Common myeloid progenitor, CD34-positive (primary cell): ENCODE results near the gene TMEM131.
"Not testable (repeated sequence)": the region's sequence is repeated elsewhere in the genome, so short reads cannot be mapped to it uniquely, and the experiment has no call there.

Experiments used
- CTCF ChIA-PET: fragments of 350-600 bp; sonication (Branson Sonifier 250); formaldehyde crosslinking; loops from one replicate; lab custom pipeline; 2021; ENCODE audit warnings: antibody characterized with exemption; lab: Charles Lee
- POLR2A ChIA-PET: fragments of 350-600 bp; sonication (Branson Sonifier 250); formaldehyde crosslinking; loops from one replicate; lab custom pipeline; 2021; ENCODE audit warnings: antibody characterized with exemption; lab: Charles Lee
- DNase-seq, 3 donors: peaks; one replicate each; pipeline versions ENCODE4 v3.0.0 to v3.0.0-alpha.2; 2013
- H3K27ac ChIP-seq, 2 experiments: 1 replicate in 1 of 2; 2 replicates in 1 of 2; pipeline ENCODE4 v1.7.0; 2013; ENCODE audit warnings: inconsistent platforms in 2 of 2, low read length in 2 of 2, mild to moderate bottlenecking in 2 of 2, low read depth in 1 of 2, moderate library complexity in 1 of 2; ENCODE audit not compliant: severe bottlenecking in 2 of 2, insufficient read depth in 1 of 2, poor library complexity in 1 of 2
- H3K27me3 ChIP-seq, 5 experiments: replicated peaks in 2 of 5; 1 replicate in 3 of 5; 2 replicates in 2 of 5; pipeline versions ENCODE4 v1.6.1 to v1.7.0; 2013; ENCODE audit warnings: low read length in 4 of 5, mild to moderate bottlenecking in 2 of 5, moderate library complexity in 2 of 5, inconsistent platforms in 1 of 5; ENCODE audit not compliant: insufficient read depth in 5 of 5, control insufficient read depth in 4 of 5
- H3K36me3 ChIP-seq, 4 experiments: 1 replicate in 2 of 4; 2 replicates in 2 of 4; pipeline versions ENCODE4 v1.6.1 to v1.7.0; 2013; ENCODE audit warnings: low read length in 3 of 4, control low read depth in 1 of 4, mild to moderate bottlenecking in 1 of 4; ENCODE audit not compliant: control insufficient read depth in 4 of 4, insufficient read depth in 4 of 4
- H3K4me1 ChIP-seq, 4 experiments: 1 replicate in 3 of 4; 2 replicates in 1 of 4; pipeline versions ENCODE4 v1.6.1 to v1.7.1; 2013; ENCODE audit warnings: low read length in 3 of 4, mild to moderate bottlenecking in 3 of 4, control low read depth in 1 of 4, inconsistent platforms in 1 of 4, moderate library complexity in 1 of 4; ENCODE audit not compliant: control insufficient read depth in 4 of 4, insufficient read depth in 4 of 4; ENCODE audit errors: control extremely low read depth in 1 of 4
- H3K4me3 ChIP-seq, 7 experiments: 1 replicate in 4 of 7; 2 replicates in 3 of 7; pipeline versions ENCODE4 v1.5.1 to v1.7.0; 2013; ENCODE audit warnings: mild to moderate bottlenecking in 7 of 7, low read length in 6 of 7, moderate library complexity in 6 of 7, inconsistent platforms in 2 of 7, low read depth in 2 of 7, control low read depth in 1 of 7; ENCODE audit not compliant: insufficient read depth in 4 of 7, control insufficient read depth in 1 of 7; ENCODE audit errors: extremely low read depth in 1 of 7
- H3K9me3 ChIP-seq, 5 experiments: 1 replicate in 4 of 5; 2 replicates in 1 of 5; pipeline versions ENCODE4 v1.6.1 to v1.7.1; 2013; ENCODE audit warnings: low read length in 4 of 5, mild to moderate bottlenecking in 2 of 5, inconsistent platforms in 1 of 5, low read depth in 1 of 5, moderate library complexity in 1 of 5; ENCODE audit not compliant: control insufficient read depth in 4 of 5, insufficient read depth in 2 of 5; ENCODE audit errors: control extremely low read depth in 1 of 5
- WGBS: methylation state at CpG from one replicate; pipeline ENCODE4 v1.1.5; 2013; ENCODE audit not compliant: insufficient coverage; 5-methylcytosine and 5-hydroxymethylcytosine counted together

TMEM131 gene

GRCh38 chr2:97848306-97848705 is 147.4 kb downstream of the TMEM131 start:
- CTCF ChIA-PET: no interaction called here
- POLR2A ChIA-PET: no interaction called here
- Histone ChIP-seq H3K4me3 (no peak overlapping the region), H3K9me3 (no peaks in the 10 kb centered on the region), H3K36me3 (peaks cover 0 to 3% (median 0%) of the 10 kb centered on the region in 4 experiments), H3K4me1 (peaks cover 0 to 9% (median 0%) of the 10 kb centered on the region in 4 experiments), H3K27me3 (no peaks in the 10 kb centered on the region), H3K27ac (no peak overlapping the region)
- DNase-seq: no peak
- WGBS: no CpG with 5 or more reads among the region's 1 CpG

- POLR2A ChIA-PET, H3K4me1 ChIP-seq, H3K36me3 ChIP-seq, DNase-seq, H3K27me3 ChIP-seq, H3K9me3 ChIP-seq, CTCF ChIA-PET, H3K4me3 ChIP-seq, H3K27ac ChIP-seq: not testable (repeated sequence)
- 95% methylated on average over 5 of the region's 12 CpGs for WGBS
These were observed 149.0 kb downstream of the TMEM131 start for GRCh38 chr2:97846716-97847115.

GRCh38 chr2:97845818-97846217 is 149.9 kb downstream of the TMEM131 start:
- Histone ChIP-seq H3K36me3 (peaks cover 0 to 9% (median 4%) of the 10 kb centered on the region in 4 experiments), H3K27ac (no peak overlapping the region), H3K4me3 (no peak overlapping the region), H3K27me3 (no peaks in the 10 kb centered on the region), H3K4me1 (peaks cover 0 to 9% (median 0%) of the 10 kb centered on the region in 4 experiments), H3K9me3 (no peaks in the 10 kb centered on the region)
- CTCF ChIA-PET: no interaction called here
- POLR2A ChIA-PET: no interaction called here
- DNase-seq: no peak
- 98% methylated on average over 5 of the region's 6 CpGs for WGBS

GRCh38 chr2:97845133-97845532 is 150.6 kb downstream of the TMEM131 start:
- no peak for DNase-seq
- ChIA-PET POLR2A (no interaction called here), CTCF (no interaction called here)
- 100% methylated on average over 1 of the region's 4 CpGs for WGBS
- Histone ChIP-seq H3K4me3 (no peak overlapping the region), H3K4me1 (peaks cover 0 to 5% (median 0%) of the 10 kb centered on the region in 4 experiments), H3K9me3 (no peaks in the 10 kb centered on the region), H3K36me3 (peaks cover 0 to 16% (median 6%) of the 10 kb centered on the region in 4 experiments), H3K27me3 (no peaks in the 10 kb centered on the region), H3K27ac (no peak overlapping the region)

- POLR2A ChIA-PET: no interaction called here
- no peak for DNase-seq
- no peak overlapping the region for H3K27ac ChIP-seq
- H3K4me3 ChIP-seq: no peak overlapping the region
- H3K27me3 ChIP-seq: no peaks in the 10 kb centered on the region
- WGBS: no CpG with 5 or more reads among the region's 2 CpGs
- peaks cover 0 to 17% (median 7%) of the 10 kb centered on the region in 4 experiments for H3K36me3 ChIP-seq
- no peaks in the 10 kb centered on the region for H3K9me3 ChIP-seq
- CTCF ChIA-PET: no interaction called here
- no peaks in the 10 kb centered on the region for H3K4me1 ChIP-seq
These were observed 151.4 kb downstream of the TMEM131 start for GRCh38 chr2:97844311-97844859.

GRCh38 chr2:97840198-97840597 is 155.6 kb downstream of the TMEM131 start:
- H3K9me3 ChIP-seq: no peaks in the 10 kb centered on the region

GRCh38 chr2:97834610-97835009 is 161.1 kb downstream of the TMEM131 start:
- Histone ChIP-seq H3K4me1 (peaks cover 0 to 4% (median 0%) of the 10 kb centered on the region in 4 experiments), H3K36me3 (peaks cover 6 to 22% (median 13%) of the 10 kb centered on the region in 4 experiments), H3K4me3 (no peak overlapping the region), H3K27ac (no peak overlapping the region), H3K27me3 (no peaks in the 10 kb centered on the region), H3K9me3 (no peaks in the 10 kb centered on the region)
- DNase-seq: no peak
- ChIA-PET POLR2A (interaction anchor here (0.6 kb wide), 1 partner anchor 17 kb away, joined by 6 read pairs; no protein-coding TSS in a partner anchor), CTCF (interaction anchor here (0.6 kb wide), 3 partner anchors 558 to 715 kb away, joined by 3 read pairs; no protein-coding TSS in a partner anchor)
- no CpG with 5 or more reads among the region's 1 CpG for WGBS

More at GRCh38 chr2:97840198-97840597, 155.6 kb downstream of the TMEM131 start:
- no peak for DNase-seq
- no peaks in the 10 kb centered on the region for H3K27me3 ChIP-seq
- 99% methylated on average over 6 of the region's 6 CpGs for WGBS
- no peak overlapping the region for H3K27ac ChIP-seq
- ChIA-PET CTCF (no interaction called here), POLR2A (interaction anchor here (0.6 kb wide), 1 partner anchor 116 kb away, joined by 3 read pairs; no protein-coding TSS in a partner anchor)
- H3K4me1 ChIP-seq: peaks cover 0 to 4% (median 0%) of the 10 kb centered on the region in 4 experiments
- peaks cover 10 to 29% (median 15%) of the 10 kb centered on the region in 4 experiments for H3K36me3 ChIP-seq
- H3K4me3 ChIP-seq: no peak overlapping the region
